Glutamatergic neuron (in vitro differentiated cells): ENCODE measurements around the gene TFB1M. TPM values are rescaled to one million over a fixed set of nuclear protein-coding genes. Genes with fewer than 3 reads are reported as not detected.
"Not testable (repeated sequence)": the region's sequence is repeated elsewhere in the genome, so short reads cannot be mapped to it uniquely, and the experiment has no call there.

Experiments used
- DNase-seq: peaks from one replicate; pipeline ENCODE4 v3.0.0; 2022
- H3K27ac Mint-ChIP-seq: one replicate; pipeline ENCODE4 v1.8.0; 2020; ENCODE audit warnings: mild to moderate bottlenecking, mixed read lengths, inconsistent platforms; ENCODE audit not compliant: unreplicated experiment
- H3K27me3 Mint-ChIP-seq: one replicate; pipeline ENCODE4 v1.8.0; 2020; ENCODE audit warnings: mild to moderate bottlenecking, moderate library complexity, mixed read lengths, inconsistent platforms; ENCODE audit not compliant: unreplicated experiment
- H3K36me3 Mint-ChIP-seq: one replicate; pipeline ENCODE4 v1.8.0; 2020; ENCODE audit warnings: mild to moderate bottlenecking, mixed read lengths, inconsistent platforms; ENCODE audit not compliant: unreplicated experiment
- H3K4me1 Mint-ChIP-seq: one replicate; pipeline ENCODE4 v1.8.0; 2020; ENCODE audit warnings: mild to moderate bottlenecking, low read depth, mixed read lengths, inconsistent platforms; ENCODE audit not compliant: unreplicated experiment
- H3K4me3 Mint-ChIP-seq: one replicate; pipeline ENCODE4 v1.8.0; 2020; ENCODE audit warnings: mild to moderate bottlenecking, mixed read lengths, inconsistent platforms; ENCODE audit not compliant: unreplicated experiment
- H3K9me3 Mint-ChIP-seq: one replicate; pipeline ENCODE4 v1.8.0; 2020; ENCODE audit warnings: mild to moderate bottlenecking, moderate library complexity, mixed read lengths, inconsistent platforms; ENCODE audit not compliant: unreplicated experiment
- CTCF ChIP-seq: fragments of 200-600 bp; sonication (generic); IDR thresholded peaks from one replicate; pipeline ENCODE4 v1.5.0; 2021; ENCODE audit not compliant: partially characterized antibody, unreplicated experiment
- total RNA-seq: library from RNA; stranded (reverse); fragmentation: NEBNext Ultra II Directional; extraction: Animal tissue kit (Norgen Biotek cat#: 25700); gene quantifications from one replicate; pipeline ENCODE4 v1.2.1, GENCODE V29; 2021; ENCODE audit not compliant: unreplicated experiment

Gene TFB1M
- total RNA-seq, 1 donor from 2014 or later: 36.8 TPM

- H3K36me3 Mint-ChIP-seq: peaks cover 16% of the 10 kb centered on the region
- no peak for TF ChIP-seq CTCF
- DNase-seq: no peak
- no peak overlapping the region for H3K4me3 Mint-ChIP-seq
- no peaks in the 10 kb centered on the region for H3K27me3 Mint-ChIP-seq
- no peak overlapping the region for H3K27ac Mint-ChIP-seq
- H3K4me1 Mint-ChIP-seq: no peaks in the 10 kb centered on the region
- no peaks in the 10 kb centered on the region for H3K9me3 Mint-ChIP-seq
These were observed 30.2 kb upstream of the TFB1M start for GRCh38 chr6:155344341-155345006.

GRCh38 chr6:155341130-155341828, 27.0 kb upstream of the TFB1M start:
- Mint-ChIP-seq H3K9me3 (no peaks in the 10 kb centered on the region), H3K4me3 (no peak overlapping the region), H3K36me3 (peaks cover 20% of the 10 kb centered on the region), H3K4me1 (no peaks in the 10 kb centered on the region), H3K27me3 (no peaks in the 10 kb centered on the region), H3K27ac (no peak overlapping the region)
- no peak for TF ChIP-seq CTCF
- DNase-seq: no peak

- no peak for TF ChIP-seq CTCF
- H3K27ac Mint-ChIP-seq: no peak overlapping the region
- no peak for DNase-seq
- H3K27me3 Mint-ChIP-seq: no peaks in the 10 kb centered on the region
- no peak overlapping the region for H3K4me3 Mint-ChIP-seq
- H3K9me3 Mint-ChIP-seq: no peaks in the 10 kb centered on the region
- H3K4me1 Mint-ChIP-seq: no peaks in the 10 kb centered on the region
- H3K36me3 Mint-ChIP-seq: peaks cover 17% of the 10 kb centered on the region
These were observed 26.3 kb upstream of the TFB1M start for GRCh38 chr6:155340464-155341129.

- not testable (repeated sequence) for H3K27me3 Mint-ChIP-seq, H3K9me3 Mint-ChIP-seq, DNase-seq, H3K4me1 Mint-ChIP-seq, H3K4me3 Mint-ChIP-seq, H3K27ac Mint-ChIP-seq
- H3K36me3 Mint-ChIP-seq: peaks cover 13% of the 10 kb centered on the region
These were observed 25.6 kb upstream of the TFB1M start for GRCh38 chr6:155339929-155340328.

GRCh38 chr6:155338237-155338636, 24.0 kb upstream of the TFB1M start:
- H3K4me3 Mint-ChIP-seq, H3K27me3 Mint-ChIP-seq, H3K9me3 Mint-ChIP-seq, H3K27ac Mint-ChIP-seq, H3K4me1 Mint-ChIP-seq, DNase-seq: not testable (repeated sequence)
- H3K36me3 Mint-ChIP-seq: peaks cover 13% of the 10 kb centered on the region

GRCh38 chr6:155335265-155335664, 21.0 kb upstream of the TFB1M start:
- no peak for TF ChIP-seq CTCF
- Mint-ChIP-seq H3K27me3 (no peaks in the 10 kb centered on the region), H3K9me3 (no peaks in the 10 kb centered on the region), H3K4me3 (no peak overlapping the region), H3K4me1 (no peaks in the 10 kb centered on the region), H3K27ac (no peak overlapping the region), H3K36me3 (peaks cover 12% of the 10 kb centered on the region)
- DNase-seq: no peak

GRCh38 chr6:155334073-155334472, 19.8 kb upstream of the TFB1M start:
- H3K27ac Mint-ChIP-seq, H3K4me3 Mint-ChIP-seq, H3K27me3 Mint-ChIP-seq, H3K36me3 Mint-ChIP-seq, H3K9me3 Mint-ChIP-seq, DNase-seq, H3K4me1 Mint-ChIP-seq: not testable (repeated sequence)
